ENCODE results near the gene CRAT.
"Not testable (repeated sequence)": the region's sequence is repeated elsewhere in the genome, so short reads cannot be mapped to it uniquely, and the experiment has no call there.

Gene CRAT

GRCh38 chr9:129138476-129139232 is 28.1 kb upstream of the CRAT start:
- DNase-seq (ENCODE audit: low read depth): no peak

GRCh38 chr9:129138144-129138462 is 27.5 kb upstream of the CRAT start:
- no peak for DNase-seq (ENCODE audit: low read depth)

- DNase-seq (ENCODE audit: low read depth): no peak
Observed at GRCh38 chr9:129137292-129138143, 26.9 kb upstream of the CRAT start.

- DNase-seq (ENCODE audit: low read depth): no peak
Observed at GRCh38 chr9:129136446-129137035, 25.9 kb upstream of the CRAT start.

GRCh38 chr9:129135476-129135875 is 24.9 kb upstream of the CRAT start:
- DNase-seq (ENCODE audit: low read depth): no peak

DNA sequence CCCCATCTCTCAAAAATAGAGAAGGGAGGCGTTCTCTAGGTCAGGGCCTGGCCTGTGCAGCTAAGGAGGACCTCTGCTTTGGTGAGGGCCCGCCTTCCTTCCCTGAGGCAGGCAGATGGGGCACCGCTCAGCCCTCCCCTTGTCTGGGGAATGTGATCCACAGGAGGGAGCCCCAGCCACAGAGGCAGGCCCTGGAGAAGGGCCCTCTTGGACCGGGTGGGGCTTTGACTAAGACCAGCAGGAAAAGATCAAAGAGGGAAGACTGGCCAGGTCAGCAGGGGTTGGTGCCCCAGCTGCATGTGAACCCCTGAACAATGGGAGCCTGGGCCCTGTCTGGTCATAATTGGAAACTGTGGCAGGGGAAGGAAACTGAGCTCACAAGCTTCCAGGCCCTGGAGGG is 22.5 kb upstream of the CRAT start:
- no peak for DNase-seq (ENCODE audit: low read depth)

- no peak for DNase-seq (ENCODE audit: low read depth)
Observed at GRCh38 chr9:129131300-129132145, 20.9 kb upstream of the CRAT start.

GRCh38 chr9:129130791-129131190 is 20.2 kb upstream of the CRAT start:
- DNase-seq (ENCODE audit: low read depth): no peak

- not testable (repeated sequence) for DNase-seq (ENCODE audit: low read depth)
Observed at GRCh38 chr9:129130271-129130670, 19.7 kb upstream of the CRAT start.

- no peak for DNase-seq (ENCODE audit: low read depth)
Observed at GRCh38 chr9:129128689-129129088, 18.1 kb upstream of the CRAT start.

DNA sequence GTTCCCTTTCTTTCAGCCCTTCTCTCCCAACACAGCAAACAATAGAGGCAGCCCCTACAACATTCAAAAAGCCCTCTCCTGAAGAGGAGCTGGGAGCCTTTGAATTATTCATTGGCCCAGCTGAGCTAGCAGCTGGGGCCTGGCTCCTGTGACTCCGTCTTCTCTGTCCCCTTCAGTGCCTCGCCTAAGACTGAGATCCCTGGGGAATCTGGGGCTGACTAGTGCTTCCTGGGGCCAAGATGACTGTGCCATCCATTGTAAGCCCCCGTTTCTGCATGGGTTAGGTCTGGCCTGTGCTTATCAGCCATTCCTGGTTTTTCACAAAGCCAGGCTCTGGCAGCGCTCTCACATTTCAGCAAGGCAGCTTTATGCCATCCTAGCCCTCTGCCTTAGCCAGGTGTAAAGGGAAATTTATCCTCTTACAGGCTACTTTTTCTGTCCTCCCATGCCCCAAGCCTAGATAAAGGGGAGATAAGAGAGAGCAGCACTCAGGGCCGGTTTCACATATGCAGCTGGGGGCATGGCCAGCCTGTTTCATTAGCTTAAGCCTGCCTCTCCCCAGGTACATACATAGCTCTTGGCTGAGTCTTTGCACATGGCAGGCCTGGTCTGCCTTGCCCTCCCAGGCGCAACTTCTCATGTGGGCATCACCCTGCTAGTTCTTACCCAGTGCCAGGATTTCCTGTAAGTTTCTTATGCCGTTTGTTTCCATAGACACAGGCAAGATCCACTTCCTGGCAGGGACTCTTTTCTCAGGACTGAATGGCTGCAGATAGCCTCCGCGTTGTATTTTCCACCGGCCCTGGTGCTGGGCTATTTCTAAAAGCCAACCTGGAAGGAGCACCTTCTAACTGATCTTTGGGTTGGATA is 16.4 kb upstream of the CRAT start:
- DNase-seq (ENCODE audit: low read depth): no peak

DNA sequence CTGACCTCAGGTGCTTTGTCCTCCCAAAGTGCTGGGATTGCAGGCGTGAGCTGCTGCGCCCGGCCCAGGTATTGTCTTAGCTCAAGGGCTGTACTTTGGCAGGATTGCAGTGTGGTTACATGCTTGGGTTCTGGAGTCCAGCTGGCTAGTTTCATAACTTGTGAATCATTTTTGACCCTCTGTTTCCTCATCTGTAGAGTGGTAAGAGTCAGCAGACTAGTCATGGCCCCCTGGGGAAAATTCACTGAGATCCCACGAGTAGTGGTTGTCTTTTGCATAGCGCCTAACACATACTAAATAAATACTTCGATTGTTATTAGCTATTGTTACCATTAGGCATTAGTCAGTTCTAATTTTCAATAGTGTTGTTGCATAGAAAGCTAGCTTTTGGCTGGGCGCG is 14.9 kb upstream of the CRAT start:
- DNase-seq (ENCODE audit: low read depth): no peak

GRCh38 chr9:129124506-129125069 is 14.0 kb upstream of the CRAT start:
- DNase-seq (ENCODE audit: low read depth): no peak

- not testable (repeated sequence) for DNase-seq (ENCODE audit: low read depth)
Observed at GRCh38 chr9:129122976-129123375, 12.4 kb upstream of the CRAT start.

DNA sequence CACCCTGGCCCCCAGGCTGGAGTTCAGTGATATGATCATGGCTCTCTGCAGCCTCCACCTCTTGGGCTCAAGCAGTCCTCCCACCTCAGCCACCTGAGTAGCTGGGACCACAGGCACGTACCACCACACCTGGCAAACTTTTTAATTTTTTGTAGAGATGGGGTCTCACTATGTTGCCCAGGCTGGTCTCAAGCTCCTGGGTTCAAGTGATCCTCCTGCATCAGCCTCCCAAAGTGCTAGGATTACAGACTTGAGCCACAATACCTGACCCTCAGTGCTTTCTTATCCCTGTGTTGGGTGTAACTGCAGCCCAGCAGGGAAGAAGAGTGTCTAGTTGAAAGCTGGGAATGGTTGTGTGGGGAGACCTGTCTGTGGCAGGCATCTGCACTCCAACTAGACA is 11.5 kb upstream of the CRAT start:
- no peak for DNase-seq (ENCODE audit: low read depth)

GRCh38 chr9:129121483-129121882 is 10.9 kb upstream of the CRAT start:
- DNase-seq (ENCODE audit: low read depth): no peak

DNA sequence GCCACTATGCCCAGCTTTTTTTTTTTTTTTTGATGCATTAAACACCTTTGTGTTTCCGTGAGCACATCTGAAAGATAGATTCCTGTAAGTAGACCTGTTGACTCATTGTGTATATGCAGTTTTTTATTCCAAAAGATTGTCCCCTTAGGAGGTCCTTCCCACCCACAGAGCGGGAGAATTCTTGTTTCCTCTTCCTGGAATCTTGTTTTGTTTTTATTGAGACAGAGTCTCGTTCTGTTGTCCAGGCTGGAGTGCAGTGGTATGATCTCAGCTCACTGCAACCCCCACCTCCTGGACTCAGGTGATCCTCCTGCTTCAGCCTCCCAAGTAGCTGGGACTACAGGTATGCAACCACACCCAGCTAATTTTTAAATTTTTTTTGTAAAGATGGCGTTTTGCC is 8.2 kb upstream of the CRAT start:
- DNase-seq (ENCODE audit: low read depth): no peak

DNA sequence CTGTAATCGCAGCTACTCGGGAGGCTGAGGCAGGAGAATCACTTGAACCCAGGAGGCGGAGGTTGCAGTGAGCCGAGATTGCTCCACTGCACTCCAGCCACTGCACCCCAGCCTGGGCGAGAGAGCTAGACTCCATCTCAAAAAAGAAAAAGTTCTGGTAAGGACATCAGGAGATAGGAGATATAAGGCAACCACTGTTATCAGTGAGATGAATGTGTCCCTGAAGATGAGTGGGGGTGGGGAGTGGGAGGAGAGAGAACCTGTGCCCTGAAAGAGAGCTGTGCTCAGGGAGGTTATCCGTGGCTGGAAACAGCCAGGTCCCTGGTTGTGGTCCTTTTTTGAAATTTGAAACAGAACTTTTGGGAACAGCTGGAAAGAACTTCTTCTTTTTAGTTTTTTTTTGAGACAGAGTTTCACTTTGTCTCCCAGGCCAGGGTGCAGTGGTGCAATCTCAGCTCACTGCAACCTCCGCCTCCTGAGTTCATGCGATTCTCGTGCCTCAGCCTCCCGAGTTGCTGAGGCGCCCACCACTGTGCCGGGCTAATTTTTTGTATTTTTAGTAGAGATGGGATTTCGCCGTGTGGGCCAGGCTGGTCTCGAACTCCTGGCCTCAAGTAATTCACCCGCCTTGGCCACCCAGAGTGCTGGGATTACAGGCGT is 3.2 kb upstream of the CRAT start:
- DNase-seq (ENCODE audit: low read depth): no peak

GRCh38 chr9:129112526-129112925 is 1.9 kb upstream of the CRAT start:
- not testable (repeated sequence) for DNase-seq (ENCODE audit: low read depth)

DNA sequence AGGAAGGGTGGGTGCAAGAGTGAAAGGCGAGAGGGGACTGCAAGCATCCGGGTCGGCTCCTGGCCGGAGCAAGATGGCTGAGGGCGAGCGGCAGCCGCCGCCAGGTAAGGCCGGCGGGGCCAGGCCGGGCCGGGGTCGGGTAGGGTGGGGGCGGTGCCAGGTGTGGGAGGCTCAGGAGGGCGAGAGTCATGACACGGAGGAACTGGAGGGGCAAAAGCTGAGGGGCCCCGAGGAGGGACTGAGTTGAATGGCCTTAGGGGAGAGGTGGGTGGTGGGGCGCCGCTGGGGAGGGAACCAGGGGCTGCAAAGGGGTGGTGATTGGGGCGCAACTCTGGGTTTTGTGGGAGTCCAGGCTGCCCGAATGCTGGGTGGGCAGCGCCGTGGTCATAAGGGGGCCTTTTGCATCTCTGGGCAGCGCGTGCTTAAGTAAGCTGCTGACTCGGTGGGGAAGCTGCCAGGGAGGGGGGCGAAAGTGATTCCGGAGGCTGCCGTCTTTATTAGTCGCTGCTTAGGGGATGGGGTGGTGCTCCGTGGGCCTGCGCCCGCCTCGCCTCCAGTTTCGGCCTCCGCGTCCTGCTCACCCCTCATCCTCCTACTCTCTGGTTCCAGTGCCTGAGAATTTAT is 1.0 kb upstream of the CRAT start:
- DNase-seq (ENCODE audit: low read depth): no peak

All from GM04503 (cell line).